Natural killer cell (primary cell): ENCODE results near the gene IER3. TPM values are rescaled to one million over a fixed set of nuclear protein-coding genes. Genes with fewer than 3 reads are reported as not detected.

Experiments
- ATAC-seq, 3 donors: fragments of 150-1000 bp in 2 of 3; fragments of 200-7000 bp in 1 of 3; cut with Tn5 transposase; 1 replicate in 1 of 3; 2 replicates in 2 of 3; pipeline ENCODE4 v1.10.0; 2021; ENCODE audit warnings: mild to moderate bottlenecking in 2 of 3, moderate library complexity in 2 of 3
- DNase-seq, 2 donors: peaks; one replicate each; pipeline versions ENCODE4 v3.0.0 to v3.0.0-alpha.2; 2013 to 2021; ENCODE audit warnings: mixed read lengths in 1 of 2
- H3K27ac ChIP-seq: one replicate; pipeline ENCODE4 v1.5.1; 2013; ENCODE audit warnings: mild to moderate bottlenecking, low read length
- H3K27me3 ChIP-seq: one replicate; pipeline ENCODE4 v1.6.1; 2013; ENCODE audit warnings: low read length; ENCODE audit not compliant: control insufficient read depth, insufficient read depth
- H3K36me3 ChIP-seq: one replicate; pipeline ENCODE4 v1.6.1; 2013; ENCODE audit warnings: low read length; ENCODE audit not compliant: control insufficient read depth, insufficient read depth
- H3K4me1 ChIP-seq: one replicate; pipeline ENCODE4 v1.6.1; 2013; ENCODE audit warnings: low read length; ENCODE audit not compliant: control insufficient read depth, insufficient read depth
- H3K4me3 ChIP-seq: one replicate; pipeline ENCODE4 v1.5.1; 2013; ENCODE audit warnings: low read length
- H3K9me3 ChIP-seq: one replicate; pipeline ENCODE4 v1.6.1; 2013; ENCODE audit warnings: low read length; ENCODE audit not compliant: control insufficient read depth, insufficient read depth
- H3K27ac Mint-ChIP-seq, 2 donors: one replicate each; pipeline ENCODE4 v1.8.0; 2022; ENCODE audit warnings: mild to moderate bottlenecking in 2 of 2, mixed read lengths in 2 of 2, moderate library complexity in 1 of 2
- H3K27me3 Mint-ChIP-seq, 2 donors: one replicate each; pipeline ENCODE4 v1.8.0; 2022; ENCODE audit warnings: low read depth in 2 of 2, mixed read lengths in 2 of 2
- H3K36me3 Mint-ChIP-seq: one replicate; pipeline ENCODE4 v1.8.0; 2022; ENCODE audit warnings: mixed read lengths
- H3K4me1 Mint-ChIP-seq, 2 donors: one replicate each; pipeline ENCODE4 v1.8.0; 2022; ENCODE audit warnings: mixed read lengths in 2 of 2
- H3K4me3 Mint-ChIP-seq: one replicate; pipeline ENCODE4 v1.8.0; 2022; ENCODE audit warnings: mild to moderate bottlenecking, moderate library complexity, mixed read lengths
- H3K9me3 Mint-ChIP-seq, 2 donors: one replicate each; pipeline ENCODE4 v1.8.0; 2022; ENCODE audit warnings: mixed read lengths in 2 of 2
- WGBS: methylation state at CpG from one replicate; pipeline ENCODE4 v1.1.7; 2013; ENCODE audit warnings: missing lambda C conversion rate; ENCODE audit not compliant: insufficient coverage; 5-methylcytosine and 5-hydroxymethylcytosine counted together
- intact Hi-C: fragments of 100-400 bp; cut with micrococcal nuclease; formaldehyde crosslinking; loops from one replicate; pipeline ENCODE4 v1.14.2; 2022
- total RNA-seq, 4 donors: library from RNA; stranded (reverse); fragments of 120-200 nt in 1 of 4; gene quantifications; one replicate each; pipeline versions ENCODE4 v1.2.3 to v1.2.4, GENCODE V29; 2013 to 2022
- TF ChIP-seq, protein P1 (sequence below): fragments of 200-600 bp; IDR thresholded peaks from one replicate; pipeline ENCODE4 v1.8.0; 2022; ENCODE audit warnings: antibody characterized with exemption

The IER3 gene
- total RNA-seq, 3 donors from 2014 or later (not counting 1 experiment from before 2014, with no cell fraction given): 39.7 to 105 (median 66.5) TPM

GRCh38 chr6:30717129-30717844 lies 27.1 kb downstream of the IER3 start, which contains the start of gene MDC1:
TSS of gene MDC1 (minus strand) at chr6:30717281. CDS start at chr6:30715175, 2,106 bp downstream.
- Mint-ChIP-seq H3K27me3 (no peaks in the 10 kb centered on the region), H3K4me1 (peaks cover 60 to 62% of the 10 kb centered on the region in 2 donors), H3K27ac (peak within 1 kb of the TSS; percentile 97 to 100), H3K4me3 (peak within 1 kb of the TSS; percentile 98), H3K36me3 (no peaks in the 10 kb centered on the region), H3K9me3 (no peaks in the 10 kb centered on the region)
- WGBS: under 1% methylated on average over 48 of the region's 48 CpGs
- Histone ChIP-seq H3K36me3 (peaks cover 20% of the 10 kb centered on the region), H3K4me1 (peaks cover 39% of the 10 kb centered on the region), H3K4me3 (peak within 1 kb of the TSS; percentile 68), H3K27ac (peak within 1 kb of the TSS; percentile 95), H3K9me3 (no peaks in the 10 kb centered on the region), H3K27me3 (no peaks in the 10 kb centered on the region)
- peak; percentile 97 to 100 for DNase-seq
- intact Hi-C loops: loop anchor here (1.0 to 5.0 kb wide), 4 partner anchors 30 to 950 kb away; partner anchors contain the start of genes CSNK2B, GNL1 and LY6G5B
- peak; percentile 72 to 88 (median 77) for ATAC-seq
- TF ChIP-seq, protein P1, sequence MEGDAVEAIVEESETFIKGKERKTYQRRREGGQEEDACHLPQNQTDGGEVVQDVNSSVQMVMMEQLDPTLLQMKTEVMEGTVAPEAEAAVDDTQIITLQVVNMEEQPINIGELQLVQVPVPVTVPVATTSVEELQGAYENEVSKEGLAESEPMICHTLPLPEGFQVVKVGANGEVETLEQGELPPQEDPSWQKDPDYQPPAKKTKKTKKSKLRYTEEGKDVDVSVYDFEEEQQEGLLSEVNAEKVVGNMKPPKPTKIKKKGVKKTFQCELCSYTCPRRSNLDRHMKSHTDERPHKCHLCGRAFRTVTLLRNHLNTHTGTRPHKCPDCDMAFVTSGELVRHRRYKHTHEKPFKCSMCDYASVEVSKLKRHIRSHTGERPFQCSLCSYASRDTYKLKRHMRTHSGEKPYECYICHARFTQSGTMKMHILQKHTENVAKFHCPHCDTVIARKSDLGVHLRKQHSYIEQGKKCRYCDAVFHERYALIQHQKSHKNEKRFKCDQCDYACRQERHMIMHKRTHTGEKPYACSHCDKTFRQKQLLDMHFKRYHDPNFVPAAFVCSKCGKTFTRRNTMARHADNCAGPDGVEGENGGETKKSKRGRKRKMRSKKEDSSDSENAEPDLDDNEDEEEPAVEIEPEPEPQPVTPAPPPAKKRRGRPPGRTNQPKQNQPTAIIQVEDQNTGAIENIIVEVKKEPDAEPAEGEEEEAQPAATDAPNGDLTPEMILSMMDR: no peak

DNA sequence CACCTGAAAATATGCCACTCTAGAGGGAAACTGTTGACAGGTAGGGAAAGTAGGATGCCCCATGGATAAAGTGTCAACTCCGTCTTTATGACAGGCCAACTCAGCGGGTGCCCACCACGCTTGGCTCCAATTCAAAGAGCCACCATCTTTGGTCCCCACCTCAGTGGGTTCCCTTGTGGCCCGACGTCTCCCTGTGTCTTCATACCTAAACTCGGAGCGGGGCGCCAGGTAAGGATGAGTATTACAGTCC lies 27.5 kb downstream of the IER3 start:
- Mint-ChIP-seq H3K27me3 (no peaks in the 10 kb centered on the region), H3K27ac (peak overlapping the region; percentile 97 to 100), H3K4me1 (peaks cover 60 to 62% of the 10 kb centered on the region in 2 donors), H3K36me3 (no peaks in the 10 kb centered on the region), H3K4me3 (peak overlapping the region; percentile 98), H3K9me3 (no peaks in the 10 kb centered on the region)
- TF ChIP-seq, protein P1: no peak
- Histone ChIP-seq H3K27ac (peak overlapping the region; percentile 95), H3K36me3 (peaks cover 20% of the 10 kb centered on the region), H3K27me3 (no peaks in the 10 kb centered on the region), H3K9me3 (no peaks in the 10 kb centered on the region), H3K4me3 (peak overlapping the region; percentile 68), H3K4me1 (peaks cover 39% of the 10 kb centered on the region)
- ATAC-seq: no peak
- WGBS: 7% methylated on average over 8 of the region's 8 CpGs
- intact Hi-C loops: loop anchor here (1.0 to 5.0 kb wide), 4 partner anchors 30 to 950 kb away; partner anchors contain the start of genes CSNK2B, GNL1 and LY6G5B
- DNase-seq: no peak

GRCh38 chr6:30714263-30714662 lies 30.1 kb downstream of the IER3 start:
- Histone ChIP-seq H3K36me3 (peaks cover 24% of the 10 kb centered on the region), H3K4me3 (no peak overlapping the region), H3K27ac (no peak overlapping the region), H3K27me3 (no peaks in the 10 kb centered on the region), H3K9me3 (no peaks in the 10 kb centered on the region), H3K4me1 (peaks cover 40% of the 10 kb centered on the region)
- TF ChIP-seq, protein P1: no peak
- intact Hi-C loops: no loop called here
- peaks cover 42 to 50% of the 10 kb centered on the region in 2 donors for H3K4me1 Mint-ChIP-seq
- peak overlapping the region in 1 of 2 donors; percentile 100 for H3K27ac Mint-ChIP-seq
- no peaks in the 10 kb centered on the region for H3K9me3 Mint-ChIP-seq
- H3K4me3 Mint-ChIP-seq: no peak overlapping the region
- no peaks in the 10 kb centered on the region for H3K27me3 Mint-ChIP-seq
- no CpG with 5 or more reads among the region's 1 CpG for WGBS
- DNase-seq (no peak), ATAC-seq (no peak)
- no peaks in the 10 kb centered on the region for H3K36me3 Mint-ChIP-seq
